ENCODE results near the gene ST7L.

The ST7L gene

DNA sequence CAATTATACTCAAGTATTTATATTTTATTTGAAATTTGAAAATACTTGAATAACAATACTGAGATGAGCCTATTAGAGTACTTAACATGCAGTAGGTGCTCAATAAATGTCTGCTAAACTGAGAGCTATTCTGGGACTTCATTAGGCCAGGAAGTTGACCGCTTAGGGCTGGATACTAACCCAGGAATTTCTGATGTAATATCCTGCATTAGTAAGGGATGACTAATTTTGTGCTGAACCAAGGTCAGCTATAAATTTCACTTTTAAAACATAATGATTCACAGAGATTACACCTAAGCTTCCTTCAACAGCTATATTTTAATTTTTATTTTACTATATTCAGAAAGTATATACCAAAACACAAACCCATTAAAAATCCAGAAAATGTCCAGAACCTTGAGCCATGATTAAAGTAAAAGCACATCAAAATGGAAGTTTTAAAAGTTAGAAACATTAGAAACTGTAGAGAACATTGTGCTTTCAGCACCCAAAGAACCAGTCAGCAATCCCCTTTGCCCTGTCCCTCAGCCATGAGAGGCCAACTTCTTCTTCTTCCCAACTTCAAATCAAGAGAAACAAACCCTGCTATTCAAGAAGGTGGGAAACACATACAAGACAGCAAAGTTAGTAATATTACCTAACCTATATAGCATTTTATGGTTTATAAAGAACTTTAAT, 74.8 kb downstream of the ST7L start:
- DNase-seq = peak; percentile 94

DNA sequence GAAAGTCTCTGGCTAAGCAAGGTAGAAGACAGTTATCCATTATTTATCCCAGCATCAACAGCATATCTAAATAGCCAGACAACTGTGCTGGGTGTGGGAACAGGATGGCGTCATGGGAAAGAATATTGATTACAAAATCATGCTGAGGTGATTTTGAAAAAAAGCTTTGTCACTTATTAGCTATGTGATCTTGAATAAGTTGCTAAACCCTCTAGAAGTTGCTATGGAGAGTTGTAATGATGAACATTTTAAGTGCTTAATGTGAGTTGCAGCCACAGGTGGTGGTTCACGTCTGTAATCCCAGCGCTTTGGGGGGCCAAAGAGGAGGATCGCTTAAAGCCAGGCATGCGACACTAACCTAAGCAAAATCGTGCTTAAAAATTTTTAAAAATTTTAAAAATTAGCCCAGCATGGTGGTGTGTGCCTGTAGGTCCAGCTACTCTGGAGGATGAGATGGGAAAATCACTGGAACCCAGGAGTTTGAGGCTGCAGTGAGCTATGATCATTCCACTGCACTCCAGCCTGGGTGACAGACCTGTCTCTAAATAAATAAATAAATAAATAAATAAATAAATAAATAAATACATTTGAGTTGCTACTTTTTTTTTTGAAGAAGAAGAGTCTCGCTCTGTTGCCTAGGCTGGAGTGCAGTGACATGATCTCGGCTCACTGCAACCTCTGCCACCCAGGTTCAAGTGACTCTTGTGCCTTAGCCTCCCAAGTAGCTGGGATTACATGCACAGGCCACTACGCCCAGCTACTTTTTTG, 76.6 kb downstream of the ST7L start:
- DNase-seq = no peak

DNA sequence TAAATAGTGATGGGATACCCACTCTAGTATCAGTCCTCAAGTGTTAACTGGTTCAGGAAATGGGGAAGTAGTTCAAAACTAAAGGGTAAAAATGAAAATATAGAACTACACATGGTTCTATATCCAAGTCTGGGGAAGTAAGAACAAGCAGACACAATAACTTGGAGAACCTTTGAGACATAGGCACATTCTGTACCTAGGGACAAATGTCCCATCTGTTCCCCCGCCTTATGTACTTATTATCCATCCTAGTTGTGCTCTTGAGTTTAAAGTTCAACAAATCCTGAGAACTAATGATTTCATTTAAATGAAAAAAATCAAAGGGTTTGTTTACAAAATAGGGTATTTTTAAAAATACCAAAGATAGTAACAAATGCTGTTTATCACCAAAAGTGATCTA, 77.6 kb downstream of the ST7L start:
- no peak for DNase-seq

DNA sequence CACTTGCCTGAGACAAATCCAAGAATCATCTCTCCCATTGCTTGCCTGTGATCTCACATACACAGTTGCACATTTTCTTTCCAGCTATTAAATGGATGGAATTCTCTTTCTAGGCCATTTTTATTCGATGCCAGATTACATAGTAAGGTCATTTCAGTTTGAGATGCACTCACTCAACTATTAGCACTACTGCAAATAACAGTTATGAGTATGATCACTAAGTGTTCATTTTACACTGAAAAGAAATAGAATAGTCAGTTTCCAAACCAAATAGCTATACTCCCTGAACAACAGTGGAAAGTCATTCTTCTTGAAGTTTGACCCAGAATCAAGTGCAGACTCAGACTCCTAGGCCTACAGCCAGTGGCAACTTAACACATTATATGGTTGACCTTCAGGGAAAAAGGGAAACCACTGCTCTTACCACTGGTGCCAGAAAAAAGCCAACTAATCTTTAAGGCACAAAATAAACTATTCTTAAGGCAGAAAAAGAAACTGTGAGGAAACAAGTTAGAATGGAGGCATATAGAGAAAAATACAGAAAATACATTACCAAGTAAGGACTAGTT, 78.6 kb downstream of the ST7L start:
- DNase-seq = peak; percentile 74

DNA sequence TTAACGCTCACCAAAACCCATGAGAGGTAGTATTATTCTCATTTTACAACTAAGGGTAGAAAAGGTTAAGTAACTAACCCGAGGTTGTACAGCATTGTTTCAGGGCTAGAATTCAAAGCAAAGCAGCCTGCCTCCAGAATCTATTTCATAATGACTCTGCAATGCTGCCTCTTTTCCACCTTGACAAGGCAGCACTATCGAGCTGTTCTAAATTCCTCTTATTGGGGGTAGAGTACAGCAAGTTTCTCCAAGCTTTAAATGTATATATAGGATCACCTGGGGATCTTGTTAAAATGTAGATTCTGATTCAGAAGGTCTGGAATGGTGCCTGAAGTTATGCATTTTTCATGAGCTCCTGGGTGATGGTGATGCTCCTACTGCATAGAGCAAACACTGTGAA, 80.1 kb downstream of the ST7L start:
- no peak for DNase-seq

DNA sequence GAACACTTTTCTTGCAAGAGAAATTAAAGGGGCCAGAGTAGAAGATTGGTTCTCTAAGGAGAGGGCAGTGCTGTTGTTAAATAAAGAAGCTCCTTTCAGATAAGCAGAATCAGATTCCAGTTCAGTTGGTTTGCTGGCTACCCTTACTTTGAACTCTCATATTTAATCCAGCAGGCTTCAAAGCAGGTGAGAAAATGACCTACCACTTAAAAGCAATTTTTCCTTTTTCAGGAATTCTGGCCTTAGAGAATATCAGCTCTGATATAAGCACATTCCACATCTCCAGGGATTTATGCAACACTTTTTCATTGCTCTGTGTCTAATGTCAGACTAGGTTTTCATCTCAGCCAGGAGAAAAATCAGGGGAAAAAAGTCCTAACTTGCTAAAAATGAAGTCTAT, 81.5 kb downstream of the ST7L start:
- DNase-seq = no peak

DNA sequence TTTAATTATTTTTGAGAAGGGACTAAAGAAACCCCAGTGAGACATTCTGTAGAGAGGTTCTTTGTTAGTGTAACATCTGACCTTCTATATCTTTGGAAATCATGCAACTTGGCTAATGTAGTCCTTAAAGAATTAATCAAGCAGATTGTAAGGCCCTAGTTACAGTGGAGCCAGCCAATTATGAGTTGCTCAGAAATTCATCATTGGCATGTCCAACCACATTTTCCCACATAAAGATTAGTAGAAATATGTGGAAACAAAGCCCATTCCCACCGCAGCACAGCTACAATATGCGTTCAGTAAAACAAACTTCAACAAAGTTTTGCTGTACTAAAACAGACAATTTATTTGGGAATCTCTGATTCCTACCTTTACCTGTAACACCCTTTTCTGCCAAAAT, 82.4 kb downstream of the ST7L start:
- DNase-seq = peak; percentile 67

DNA sequence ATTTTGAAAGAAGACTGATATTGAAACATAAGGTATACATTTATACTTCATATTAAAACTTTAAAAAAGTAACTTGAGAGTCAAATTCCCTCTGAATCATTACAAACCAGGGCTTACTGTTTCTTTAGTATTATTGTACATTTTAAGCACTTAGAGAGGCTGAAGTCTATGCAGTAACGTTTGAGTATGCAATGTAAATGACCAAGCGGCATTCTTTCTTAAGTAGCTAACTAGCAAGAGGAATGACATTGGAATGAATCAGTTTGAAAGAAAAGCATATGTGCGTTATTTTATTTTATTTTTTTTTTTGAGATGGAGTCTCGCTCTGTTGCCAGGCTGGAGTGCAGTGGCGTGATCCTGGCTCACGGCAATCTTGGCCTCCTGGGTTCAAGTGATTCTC, 85.9 kb downstream of the ST7L start:
- peak; percentile 89 for DNase-seq

DNA sequence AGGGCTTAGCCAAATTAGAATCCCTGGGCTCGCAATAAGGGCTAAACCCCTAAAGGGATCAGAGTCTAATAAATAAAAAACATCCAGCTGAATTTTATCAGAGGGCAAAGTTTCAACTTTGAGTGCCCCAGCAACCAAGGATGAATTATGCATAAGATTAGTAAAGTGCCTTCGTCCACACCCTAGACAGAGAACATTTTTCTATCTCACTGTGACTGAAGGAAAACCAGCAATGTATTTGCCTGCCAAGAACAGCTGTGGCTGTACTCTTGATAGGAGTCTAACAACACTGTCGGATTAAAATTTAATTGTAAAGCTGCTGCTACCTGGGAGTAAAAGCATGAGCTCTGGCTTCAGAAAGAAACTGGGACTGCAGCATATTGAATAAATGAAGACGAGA, 86.9 kb downstream of the ST7L start:
- no peak for DNase-seq

DNA sequence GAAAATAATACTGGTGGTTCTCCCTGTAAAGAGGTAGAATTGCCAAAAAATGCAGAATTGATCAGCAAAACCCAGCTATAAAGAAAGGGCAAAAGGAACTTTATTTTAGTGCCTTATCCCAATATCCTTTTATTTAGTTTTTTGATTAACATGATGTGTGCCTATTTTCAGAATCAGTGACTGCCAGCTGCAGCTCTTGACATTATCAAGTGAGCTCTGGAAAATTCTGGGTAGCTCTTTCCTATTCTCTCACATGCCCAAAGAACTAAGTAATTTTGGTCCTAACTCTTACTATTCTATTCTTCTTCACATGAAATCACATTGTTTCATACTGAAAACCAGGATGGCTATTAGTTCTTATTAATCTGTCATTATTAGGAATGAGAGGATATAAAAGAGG, 88.1 kb downstream of the ST7L start:
- DNase-seq = no peak

DNA sequence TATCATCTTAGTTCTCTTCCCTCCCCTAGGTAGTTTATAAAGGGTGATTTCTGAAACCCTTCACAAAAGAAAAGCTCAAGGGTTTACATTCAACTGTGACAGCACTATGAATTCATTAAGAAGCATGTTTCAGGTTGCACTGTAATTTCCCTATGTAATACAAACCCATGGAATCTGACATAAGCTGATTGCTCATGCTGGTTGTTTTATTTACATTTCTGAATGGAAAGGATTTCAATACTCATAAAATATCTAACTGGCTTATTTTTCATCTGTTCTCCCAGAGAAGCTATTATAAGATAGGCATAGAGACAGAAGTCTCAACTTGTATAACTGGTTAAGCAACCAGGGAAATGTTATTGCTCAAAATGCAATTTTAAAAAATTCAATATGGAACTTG, 89.6 kb downstream of the ST7L start:
- DNase-seq = peak; percentile 55

DNA sequence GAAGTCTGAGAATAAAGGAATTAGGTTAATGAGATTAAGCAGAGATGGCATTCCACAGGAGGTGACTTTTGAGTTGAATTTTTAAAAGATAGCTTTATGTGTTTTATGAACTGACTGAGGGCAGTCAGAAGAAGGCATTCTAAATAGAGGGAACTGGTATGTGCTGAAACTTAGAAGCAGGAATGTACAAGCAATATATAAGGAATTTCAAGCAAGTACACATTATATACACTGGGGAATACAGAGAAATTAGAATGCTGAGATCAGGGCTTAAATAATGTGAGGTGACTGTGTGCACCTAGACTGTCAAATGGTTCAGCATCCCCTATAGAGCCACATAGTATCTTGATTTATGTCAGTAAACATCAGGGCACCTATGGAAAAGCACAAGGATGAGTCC, 90.9 kb downstream of the ST7L start:
- DNase-seq = peak; percentile 74

DNA sequence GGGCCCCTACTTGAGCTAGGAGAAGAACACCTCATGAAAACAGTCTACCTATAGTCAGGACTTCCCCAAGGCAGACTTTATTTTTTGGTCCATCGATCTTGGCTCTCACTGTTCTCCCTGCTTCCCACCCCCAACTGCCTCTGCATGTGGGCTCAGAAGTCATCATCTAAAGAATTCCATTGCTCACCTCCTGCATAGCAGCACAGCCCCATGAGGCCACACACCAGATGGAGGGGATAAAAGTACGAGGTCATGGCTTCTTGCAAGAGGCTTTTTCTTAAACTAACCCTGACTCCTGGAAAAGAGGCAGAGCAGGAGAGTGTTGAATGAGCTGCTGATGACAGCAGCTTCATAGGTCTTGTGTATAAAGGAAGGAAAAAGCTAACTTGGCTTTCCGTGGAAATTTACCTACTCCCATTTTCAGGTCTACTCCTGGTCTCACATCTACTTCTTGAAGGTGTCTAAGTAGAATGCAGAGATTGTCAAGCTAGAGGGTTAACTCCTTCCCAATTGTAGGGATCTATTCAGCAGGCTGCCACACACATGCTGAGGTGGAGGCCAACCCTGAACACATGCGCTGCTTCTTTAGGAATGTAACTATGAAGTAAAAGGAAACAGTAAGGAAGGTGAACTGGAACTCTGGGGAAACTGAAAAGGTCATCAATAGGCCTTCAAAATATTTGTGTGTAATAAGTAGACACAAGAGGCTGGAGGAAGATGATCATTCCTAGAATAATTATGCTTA, 91.5 kb downstream of the ST7L start:
- peak; percentile 95 for DNase-seq

DNA sequence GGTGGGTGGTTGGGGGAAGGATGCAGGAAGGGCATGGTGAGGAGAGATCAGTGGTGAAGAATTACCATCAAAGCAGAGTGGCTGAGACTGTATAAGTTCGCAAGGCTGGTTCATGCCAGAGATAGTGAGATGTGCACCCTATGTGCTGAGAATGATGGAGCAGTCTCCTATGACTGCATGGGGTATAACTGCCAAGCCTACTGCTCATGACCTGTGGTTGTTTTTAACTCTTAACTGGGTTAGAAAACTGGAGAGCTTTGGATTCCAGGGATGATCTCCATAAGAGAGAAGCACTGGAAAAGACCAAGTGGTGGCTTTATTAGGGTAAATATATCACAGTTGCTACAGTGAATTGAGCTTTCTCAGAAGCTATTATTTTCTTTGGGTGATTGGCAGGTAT, 94.0 kb downstream of the ST7L start:
- peak; percentile 50 for DNase-seq

DNA sequence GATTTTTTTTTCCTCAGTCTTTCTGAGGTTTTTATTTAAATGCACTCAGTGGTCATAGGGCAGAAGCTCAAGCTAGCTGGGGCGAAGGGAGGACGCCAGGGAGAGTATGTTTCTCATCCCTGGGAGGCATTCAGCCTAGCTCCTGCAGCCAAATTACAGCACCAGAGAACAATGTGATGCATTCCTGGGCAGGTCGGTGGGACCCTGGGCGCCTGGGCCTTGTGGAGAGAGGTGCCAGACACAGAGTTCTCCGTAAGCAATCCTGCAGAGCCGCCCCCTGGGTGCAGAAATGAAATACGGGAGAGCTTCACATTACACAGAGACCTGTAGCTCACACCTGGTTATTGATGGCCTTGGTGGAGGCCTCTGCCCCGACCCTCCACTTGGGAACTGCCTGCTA, 94.7 kb downstream of the ST7L start:
- DNase-seq = peak; percentile 87

DNA sequence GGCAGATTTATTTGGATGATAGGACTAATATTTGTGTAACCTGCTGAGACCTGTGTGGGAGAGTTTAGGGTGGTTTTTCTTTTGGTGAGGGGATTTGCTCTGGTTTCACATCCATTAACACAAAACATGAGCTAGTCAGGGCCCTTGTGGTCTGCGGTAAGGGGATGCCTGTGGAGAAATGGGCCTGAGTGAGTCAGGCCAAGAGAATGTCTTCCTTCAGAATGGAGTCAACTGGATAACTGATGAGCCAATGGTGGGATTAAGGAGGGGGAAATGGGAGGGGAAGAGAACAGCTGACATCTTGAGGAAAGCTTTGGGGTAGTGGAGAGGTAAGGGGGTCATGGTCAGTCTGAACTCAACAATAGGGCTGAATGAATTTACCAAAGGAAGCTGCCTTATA, 96.3 kb downstream of the ST7L start:
- peak; percentile 98 for DNase-seq

DNA sequence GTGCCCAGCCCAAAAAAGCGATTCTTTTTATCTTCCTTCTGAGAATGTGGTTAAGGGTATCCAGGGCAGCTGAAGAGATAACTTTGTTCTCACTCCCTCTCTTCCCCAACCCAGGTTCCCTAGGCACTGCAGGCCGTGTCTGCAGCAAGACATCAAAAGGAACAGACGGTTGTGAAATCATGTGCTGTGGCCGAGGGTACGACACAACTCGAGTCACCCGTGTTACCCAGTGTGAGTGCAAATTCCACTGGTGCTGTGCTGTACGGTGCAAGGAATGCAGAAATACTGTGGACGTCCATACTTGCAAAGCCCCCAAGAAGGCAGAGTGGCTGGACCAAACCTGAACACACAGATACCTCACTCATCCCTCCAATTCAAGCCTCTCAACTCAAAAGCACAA, 98.8 kb downstream of the ST7L start:
- DNase-seq = peak; percentile 32

DNA sequence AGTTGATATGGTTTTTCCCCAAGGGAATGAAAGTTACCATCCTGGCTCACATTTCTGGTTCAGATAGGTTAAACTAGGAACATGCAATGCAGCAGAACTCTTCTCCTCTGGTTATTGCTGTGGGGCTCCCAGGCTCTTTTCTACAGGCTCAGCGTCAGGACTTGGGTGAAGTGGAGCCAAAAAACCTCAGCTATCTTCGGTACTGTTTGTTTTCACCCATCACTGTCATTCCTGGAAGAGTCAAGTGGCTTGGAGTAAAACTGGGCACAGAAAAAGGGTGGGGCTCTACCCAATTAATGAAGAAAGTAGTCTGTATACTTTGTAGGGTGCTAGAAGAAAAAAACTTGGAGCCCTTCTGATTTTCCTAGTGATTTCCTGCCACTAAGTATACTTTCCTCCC, 100.8 kb downstream of the ST7L start:
- DNase-seq = no peak

DNA sequence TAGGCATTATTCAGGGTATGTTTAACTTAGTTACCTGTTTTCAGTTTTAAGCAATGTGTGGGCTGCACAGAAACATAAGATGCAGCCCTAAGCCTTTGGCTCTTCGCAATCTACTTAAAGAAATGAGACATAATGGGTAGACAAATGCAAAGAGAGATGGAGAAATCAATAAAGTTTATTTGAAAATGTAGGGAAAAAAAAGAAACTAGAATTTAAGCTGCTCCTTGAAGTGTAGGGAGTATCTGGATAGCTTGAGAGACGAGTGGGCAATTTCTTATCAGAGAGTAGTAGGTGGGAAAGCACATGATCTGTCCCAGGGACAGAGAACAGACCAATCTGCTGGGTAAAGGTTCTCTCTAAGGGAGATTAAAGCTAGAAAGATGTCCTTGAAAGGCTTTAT, 101.3 kb downstream of the ST7L start:
- no peak for DNase-seq

DNA sequence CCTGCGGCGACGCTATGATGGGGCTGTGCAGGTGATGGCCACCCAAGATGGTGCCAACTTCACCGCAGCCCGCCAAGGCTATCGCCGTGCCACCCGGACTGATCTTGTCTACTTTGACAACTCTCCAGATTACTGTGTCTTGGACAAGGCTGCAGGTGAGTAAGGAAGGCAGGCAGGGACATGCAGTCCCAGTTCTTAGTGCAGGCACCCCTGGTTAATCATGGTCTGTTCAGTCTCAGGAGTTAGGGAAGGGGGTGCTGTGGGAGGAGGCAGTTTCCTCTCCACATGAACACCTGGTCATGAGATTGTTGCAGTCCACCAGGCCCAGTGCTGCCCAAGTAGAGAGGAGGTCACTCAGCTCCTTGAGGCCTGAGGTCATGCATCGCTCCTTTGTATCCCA, 101.7 kb downstream of the ST7L start:
- no peak for DNase-seq

DNA sequence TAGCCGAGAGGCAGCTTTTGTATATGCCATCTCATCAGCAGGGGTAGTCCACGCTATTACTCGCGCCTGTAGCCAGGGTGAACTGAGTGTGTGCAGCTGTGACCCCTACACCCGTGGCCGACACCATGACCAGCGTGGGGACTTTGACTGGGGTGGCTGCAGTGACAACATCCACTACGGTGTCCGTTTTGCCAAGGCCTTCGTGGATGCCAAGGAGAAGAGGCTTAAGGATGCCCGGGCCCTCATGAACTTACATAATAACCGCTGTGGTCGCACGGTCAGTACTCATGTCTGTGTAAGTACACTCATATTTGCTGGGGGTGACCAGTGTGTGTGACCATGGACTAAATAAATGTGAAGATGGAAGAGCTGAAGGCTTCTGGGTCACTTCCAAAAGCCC, 102.8 kb downstream of the ST7L start:
- no peak for DNase-seq

DNA sequence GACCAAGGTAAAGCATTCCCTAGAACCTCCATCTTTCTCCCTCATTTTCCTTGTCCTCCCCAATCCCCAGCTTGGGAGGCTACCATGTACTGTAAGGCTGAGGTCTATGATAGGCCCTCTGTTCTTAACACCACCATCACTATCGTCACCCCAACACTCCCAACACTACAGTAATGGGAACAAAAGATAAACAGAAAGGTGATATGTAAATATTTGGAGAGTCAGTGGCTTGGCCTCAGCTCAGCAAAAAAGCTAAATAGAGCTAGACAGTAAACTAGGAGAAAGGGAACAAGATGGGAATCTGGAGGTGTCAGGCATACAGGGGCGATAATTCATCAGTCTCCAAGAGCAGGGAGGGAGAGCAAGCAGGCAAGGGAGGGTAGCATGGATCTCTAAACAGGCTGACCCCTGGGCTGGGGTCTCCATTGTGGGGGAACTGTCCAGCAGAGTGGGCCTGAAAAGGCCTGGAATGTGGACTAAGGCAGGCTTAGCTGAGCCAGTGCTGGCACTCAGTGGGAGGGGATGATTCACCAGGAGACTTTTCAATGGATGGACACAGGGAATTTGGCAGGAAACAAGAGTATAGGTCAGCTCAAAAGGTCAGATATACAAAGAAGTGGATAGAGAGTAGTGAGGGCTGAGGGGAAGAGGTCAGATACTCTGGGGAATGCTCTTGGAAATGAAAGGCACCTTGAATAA, 103.5 kb downstream of the ST7L start:
- peak; percentile 47 for DNase-seq

DNA sequence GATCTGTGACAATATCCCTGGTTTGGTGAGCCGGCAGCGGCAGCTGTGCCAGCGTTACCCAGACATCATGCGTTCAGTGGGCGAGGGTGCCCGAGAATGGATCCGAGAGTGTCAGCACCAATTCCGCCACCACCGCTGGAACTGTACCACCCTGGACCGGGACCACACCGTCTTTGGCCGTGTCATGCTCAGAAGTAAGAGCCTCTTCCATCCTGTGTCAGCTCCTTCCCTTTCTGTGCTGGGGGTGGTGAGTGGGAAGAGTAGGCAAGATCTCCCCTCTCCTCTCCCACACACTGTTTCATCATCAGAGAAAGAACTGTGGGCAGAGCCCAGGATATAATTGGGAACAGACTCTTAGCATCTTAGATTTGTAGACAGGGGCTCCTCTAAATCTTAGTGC, 104.0 kb downstream of the ST7L start:
- DNase-seq = no peak
